HepG2 (cell line): ENCODE data around the gene NOM1. TPM values are rescaled to one million over a fixed set of nuclear protein-coding genes. Genes with fewer than 3 reads are reported as not detected.

Experiments
- AGO2 ChIP-seq: fragments of 200-400 bp; formaldehyde crosslinking; optimal IDR thresholded peaks from 2 replicates; pipeline ENCODE3; 2017; ENCODE audit warnings: mild to moderate bottlenecking, low read depth, low read length, moderate library complexity
- ATF4 ChIP-seq, 2 experiments: fragments of 450-650 bp in 1 of 2; sonication (generic) in 1 of 2; formaldehyde crosslinking; IDR thresholded peaks; 2 replicates each; pipeline versions ENCODE4 v1.5.0 to v1.8.0; 2020 to 2022; ENCODE audit warnings: mild to moderate bottlenecking in 1 of 2, missing genetic modification reagents in 1 of 2
- CREM ChIP-seq, 2 experiments: sonication (generic) in 1 of 2; formaldehyde crosslinking in 1 of 2; IDR thresholded peaks; 2 replicates each; pipeline versions ENCODE4 v1.4.0 to v1.6.1; 2016 to 2020; ENCODE audit warnings: antibody characterized with exemption in 1 of 2, mild to moderate bottlenecking in 1 of 2, missing genetic modification reagents in 1 of 2
- ESRRA ChIP-seq: sonication (generic); formaldehyde crosslinking; IDR thresholded peaks from 2 replicates; pipeline ENCODE4 v1.5.1; 2020; ENCODE audit warnings: mild to moderate bottlenecking, low read depth, missing genetic modification reagents
- HNRNPL ChIP-seq: fragments of 200-400 bp; formaldehyde crosslinking; IDR thresholded peaks from 2 replicates; pipeline ENCODE4 v1.6.1; 2017; ENCODE audit warnings: mild to moderate bottlenecking, low read depth, low read length
- KMT2A ChIP-seq: sonication (generic); formaldehyde crosslinking; IDR thresholded peaks from 2 replicates; pipeline ENCODE4 v1.4.0; 2020; ENCODE audit warnings: missing genetic modification reagents
- NFKB2 ChIP-seq: sonication (generic); formaldehyde crosslinking; IDR thresholded peaks from 2 replicates; pipeline ENCODE4 v1.4.0; 2020; ENCODE audit warnings: missing genetic modification reagents, borderline replicate concordance
- NRL ChIP-seq: sonication (generic); formaldehyde crosslinking; IDR thresholded peaks from 2 replicates; pipeline ENCODE4 v1.5.0; 2020; ENCODE audit warnings: missing genetic modification reagents, mild to moderate bottlenecking, moderate library complexity, borderline replicate concordance
- SAP130 ChIP-seq: IDR thresholded peaks from 2 replicates; pipeline ENCODE4 v1.6.1; 2016; ENCODE audit warnings: low read depth
- SP140L ChIP-seq: sonication (generic); formaldehyde crosslinking; IDR thresholded peaks from 2 replicates; pipeline ENCODE4 v1.4.0; 2020; ENCODE audit warnings: missing genetic modification reagents, borderline replicate concordance
- SPEN ChIP-seq: sonication (generic); formaldehyde crosslinking; IDR thresholded peaks from 2 replicates; pipeline ENCODE4 v1.5.1; 2020; ENCODE audit warnings: low read depth, mild to moderate bottlenecking, missing genetic modification reagents
- SRSF9 ChIP-seq: fragments of 200-400 bp; formaldehyde crosslinking; IDR thresholded peaks from 2 replicates; pipeline ENCODE4 v1.6.1; 2018; ENCODE audit warnings: borderline replicate concordance, mild to moderate bottlenecking, low read depth, low read length; ENCODE audit not compliant: insufficient read depth, poor library complexity, severe bottlenecking
- TBP ChIP-seq: sonication (generic); formaldehyde crosslinking; IDR thresholded peaks from 2 replicates; pipeline ENCODE4 v1.5.0; 2020; ENCODE audit warnings: missing genetic modification reagents
- TCF12 ChIP-seq, 2 experiments: fragments of 450-650 bp in 1 of 2; sonication (generic) in 1 of 2; formaldehyde crosslinking in 1 of 2; IDR thresholded peaks; 2 replicates each; pipeline versions ENCODE4 v1.6.1 to v1.8.0; 2017 to 2022; ENCODE audit warnings: antibody characterized with exemption in 1 of 2, mild to moderate bottlenecking in 1 of 2, missing genetic modification reagents in 1 of 2, moderate library complexity in 1 of 2
- THAP11 ChIP-seq: IDR thresholded peaks from 2 replicates; pipeline ENCODE4 v1.6.1; 2016; ENCODE audit warnings: missing biosample characterization, missing genetic modification reagents
- TOE1 ChIP-seq: sonication (generic); formaldehyde crosslinking; IDR thresholded peaks from 2 replicates; pipeline ENCODE4 v1.4.0; 2020; ENCODE audit warnings: mild to moderate bottlenecking, missing genetic modification reagents
- UBTF ChIP-seq: sonication (generic); formaldehyde crosslinking; IDR thresholded peaks from 2 replicates; pipeline ENCODE4 v1.4.0; 2020; ENCODE audit warnings: mild to moderate bottlenecking, missing genetic modification reagents
- YY1 ChIP-seq: IDR thresholded peaks from 2 replicates; pipeline ENCODE4 v1.6.1; 2011; ENCODE audit warnings: low read length, low read depth, moderate library complexity, mild to moderate bottlenecking; ENCODE audit not compliant: insufficient read depth, insufficient replicate concordance
- ZFP82 ChIP-seq: sonication (generic); formaldehyde crosslinking; IDR thresholded peaks from 2 replicates; pipeline ENCODE4 v1.5.1; 2020; ENCODE audit warnings: mild to moderate bottlenecking, missing genetic modification reagents, borderline replicate concordance
- ZNF160 ChIP-seq: sonication (generic); formaldehyde crosslinking; IDR thresholded peaks from 2 replicates; pipeline ENCODE4 v1.8.0; 2022; ENCODE audit warnings: mild to moderate bottlenecking, inconsistent platforms, missing genetic modification reagents
- ZNF441 ChIP-seq: sonication (generic); formaldehyde crosslinking; IDR thresholded peaks from 2 replicates; pipeline ENCODE4 v1.7.0; 2021; ENCODE audit warnings: missing genetic modification reagents, borderline replicate concordance
- ZNF543 ChIP-seq: sonication (generic); formaldehyde crosslinking; IDR thresholded peaks from 2 replicates; pipeline ENCODE4 v1.4.0; 2020; ENCODE audit warnings: mild to moderate bottlenecking, missing genetic modification reagents
- ZNF704 ChIP-seq: sonication (generic); formaldehyde crosslinking; IDR thresholded peaks from 2 replicates; pipeline ENCODE4 v1.8.1; 2023; ENCODE audit warnings: mild to moderate bottlenecking, inconsistent platforms, moderate library complexity, missing genetic modification reagents, borderline replicate concordance
- ZNF768 ChIP-seq: sonication (generic); formaldehyde crosslinking; IDR thresholded peaks from 2 replicates; pipeline ENCODE4 v1.4.0; 2020; ENCODE audit warnings: missing genetic modification reagents
- polyA plus RNA-seq, 8 experiments: library from polyadenylated mRNA; depleted of rRNA in 3 of 8; stranded (reverse) in 7 of 8; unstranded in 1 of 8; fragments of >200 nt; fragmentation: Illumina TruSeq in 4 of 8; extraction: Trizol in 4 of 8; gene quantifications; 2 replicates each; pipeline versions ENCODE4 v1.2.1 to v1.2.3, GENCODE V29; 2011 to 2016; ENCODE audit warnings: low read depth in 4 of 8, missing spikeins in 1 of 8, mixed read lengths in 1 of 8; ENCODE audit not compliant: insufficient read depth in 1 of 8
- total RNA-seq, 5 experiments: library from RNA; depleted of rRNA; stranded (reverse); fragments of >200 nt; fragmentation: Illumina TruSeq; extraction: Trizol; gene quantifications; 2 replicates each; pipeline ENCODE4 v1.2.3, GENCODE V29; 2016; ENCODE audit warnings: low read depth in 1 of 5

The NOM1 gene
- total and polyA plus RNA-seq, 2 of the 13 experiments (the other 11 are each of a cell fraction or from before 2014, with no cell fraction given), result 14.2 to 26.2 TPM

- TF ChIP-seq UBTF (CRISPR knock-in tag), result peak; percentile 87
- 0 out of 2 replicates have a peak, but pooled peaks have one; percentile 17 for TF ChIP-seq ZNF768
- peak; percentile 99 for TF ChIP-seq YY1
- no peak for TF ChIP-seq TBP (CRISPR knock-in tag)
- TF ChIP-seq ZFP82, result no peak
- TF ChIP-seq HNRNPL, result 0 out of 2 replicates have a peak, but pooled peaks have one; percentile 31
- peak in 1 of 2 experiments; percentile 26; a peak in 1 of 4 replicates for TF ChIP-seq ATF4 (CRISPR knock-in tag; IDR thresholded peaks at IDR 0.05)
- peak; percentile 67; the same call in 1 of the 2 replicates for TF ChIP-seq ZNF704 (CRISPR knock-in tag)
- peak; percentile 80; the same call in 1 of the 2 replicates for TF ChIP-seq ZNF160 (CRISPR knock-in tag)
- TF ChIP-seq ESRRA (CRISPR knock-in tag), result no peak; the same call in 1 of the 2 replicates
- TF ChIP-seq TCF12 (IDR thresholded peaks at IDR 0.05), result no peak
- no peak for TF ChIP-seq TCF12 (CRISPR knock-in tag; IDR thresholded peaks at IDR 0.05)
- TF ChIP-seq ZNF543, result peak; percentile 80; the same call in 1 of the 2 replicates
- TF ChIP-seq AGO2, result peak; percentile 79
- TF ChIP-seq SP140L (CRISPR knock-in tag), result no peak
- peak; percentile 36; the same call in 1 of the 2 replicates for TF ChIP-seq KMT2A (CRISPR knock-in tag)
- peak; percentile 87 for TF ChIP-seq NRL (CRISPR knock-in tag)
- TF ChIP-seq ZNF441 (CRISPR knock-in tag), result no peak
- peak; percentile 87 for TF ChIP-seq THAP11
- peak; percentile 46; the same call in 1 of the 2 replicates for TF ChIP-seq NFKB2 (CRISPR knock-in tag)
- TF ChIP-seq SPEN, result peak; percentile 79
- no peak for TF ChIP-seq CREM (IDR thresholded peaks at IDR 0.05)
- TF ChIP-seq CREM (CRISPR knock-in tag; IDR thresholded peaks at IDR 0.05), result 0 out of 2 replicates have a peak, but pooled peaks have one; percentile 11
- 0 out of 2 replicates have a peak, but pooled peaks have one; percentile 24 for TF ChIP-seq TOE1 (CRISPR knock-in tag)
- TF ChIP-seq SRSF9, result no peak
- peak; percentile 91 for TF ChIP-seq SAP130
Measured at GRCh38 chr7:156949541-156950380, at the start of gene NOM1 (continued).
